ENCODE data around the gene APCDD1L.
A peak's percentile ranks its signal among the peaks of the same experiment; 100 is the strongest.

Gene APCDD1L

DNA sequence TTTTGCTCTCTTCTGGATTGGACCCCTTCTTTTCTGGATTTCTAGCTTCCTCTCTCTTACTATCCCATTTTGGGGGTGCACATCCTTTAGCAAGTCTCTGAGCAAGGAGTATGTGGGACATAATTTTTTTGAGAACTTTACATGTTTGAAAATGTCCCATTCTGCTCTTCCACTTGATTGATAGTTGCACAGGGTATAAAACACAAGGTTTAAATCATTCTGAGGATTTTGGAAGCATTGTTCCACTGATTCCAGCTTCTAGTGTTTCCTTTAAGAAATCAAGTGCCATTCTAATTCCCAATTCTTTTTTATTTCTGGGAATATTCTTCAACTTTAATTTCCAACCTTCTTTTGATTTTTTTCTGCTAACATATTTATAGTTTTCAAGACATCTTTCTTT, 60.7 kb downstream of the APCDD1L start:
- Histone ChIP-seq H3K9me3 (0 out of 2 replicates have a peak, but pooled peaks cover 2% of the 10 kb centered on the region), H3K4me1 (peaks cover 39% of the 10 kb centered on the region), H3K4me3 (ENCODE audit: low read depth, low read length) (no peak overlapping the region), H3K27me3 (no peaks in the 10 kb centered on the region), H3K36me3 (peaks cover 6% of the 10 kb centered on the region; the same call in 1 of the 2 replicates)
- DNase-seq: no peak
- TF ChIP-seq, protein P1, sequence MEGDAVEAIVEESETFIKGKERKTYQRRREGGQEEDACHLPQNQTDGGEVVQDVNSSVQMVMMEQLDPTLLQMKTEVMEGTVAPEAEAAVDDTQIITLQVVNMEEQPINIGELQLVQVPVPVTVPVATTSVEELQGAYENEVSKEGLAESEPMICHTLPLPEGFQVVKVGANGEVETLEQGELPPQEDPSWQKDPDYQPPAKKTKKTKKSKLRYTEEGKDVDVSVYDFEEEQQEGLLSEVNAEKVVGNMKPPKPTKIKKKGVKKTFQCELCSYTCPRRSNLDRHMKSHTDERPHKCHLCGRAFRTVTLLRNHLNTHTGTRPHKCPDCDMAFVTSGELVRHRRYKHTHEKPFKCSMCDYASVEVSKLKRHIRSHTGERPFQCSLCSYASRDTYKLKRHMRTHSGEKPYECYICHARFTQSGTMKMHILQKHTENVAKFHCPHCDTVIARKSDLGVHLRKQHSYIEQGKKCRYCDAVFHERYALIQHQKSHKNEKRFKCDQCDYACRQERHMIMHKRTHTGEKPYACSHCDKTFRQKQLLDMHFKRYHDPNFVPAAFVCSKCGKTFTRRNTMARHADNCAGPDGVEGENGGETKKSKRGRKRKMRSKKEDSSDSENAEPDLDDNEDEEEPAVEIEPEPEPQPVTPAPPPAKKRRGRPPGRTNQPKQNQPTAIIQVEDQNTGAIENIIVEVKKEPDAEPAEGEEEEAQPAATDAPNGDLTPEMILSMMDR (IDR thresholded peaks at IDR 0.05; ENCODE audit: low read depth, low read length): no peak

DNA sequence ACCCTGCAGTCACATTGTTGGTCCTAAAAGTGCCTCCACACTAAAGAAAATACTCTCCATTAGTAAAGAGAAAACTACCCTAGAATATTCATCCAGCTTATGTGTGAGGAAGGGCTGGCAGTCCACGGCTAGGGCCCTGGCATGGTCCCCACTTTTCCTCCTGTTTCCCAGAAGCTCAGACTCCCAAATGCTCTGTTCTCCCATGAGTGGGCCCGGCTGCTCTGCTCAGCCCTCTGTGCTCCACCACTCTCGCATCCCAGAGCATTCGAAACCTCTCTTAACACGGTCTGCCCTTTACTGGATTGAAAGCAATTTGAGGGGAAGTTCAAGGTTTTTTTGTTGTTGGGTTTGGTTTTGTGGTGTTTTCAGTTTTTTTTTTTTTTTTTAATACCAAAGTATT, 61.8 kb downstream of the APCDD1L start:
- DNase-seq: no peak
- Histone ChIP-seq H3K4me1 (peaks cover 39% of the 10 kb centered on the region), H3K9me3 (0 out of 2 replicates have a peak, but pooled peaks cover 2% of the 10 kb centered on the region), H3K27me3 (no peaks in the 10 kb centered on the region), H3K4me3 (ENCODE audit: low read depth, low read length) (no peak overlapping the region), H3K36me3 (peaks cover 6% of the 10 kb centered on the region; the same call in 1 of the 2 replicates)
- TF ChIP-seq, protein P1 (IDR thresholded peaks at IDR 0.05; ENCODE audit: low read depth, low read length): no peak

DNA sequence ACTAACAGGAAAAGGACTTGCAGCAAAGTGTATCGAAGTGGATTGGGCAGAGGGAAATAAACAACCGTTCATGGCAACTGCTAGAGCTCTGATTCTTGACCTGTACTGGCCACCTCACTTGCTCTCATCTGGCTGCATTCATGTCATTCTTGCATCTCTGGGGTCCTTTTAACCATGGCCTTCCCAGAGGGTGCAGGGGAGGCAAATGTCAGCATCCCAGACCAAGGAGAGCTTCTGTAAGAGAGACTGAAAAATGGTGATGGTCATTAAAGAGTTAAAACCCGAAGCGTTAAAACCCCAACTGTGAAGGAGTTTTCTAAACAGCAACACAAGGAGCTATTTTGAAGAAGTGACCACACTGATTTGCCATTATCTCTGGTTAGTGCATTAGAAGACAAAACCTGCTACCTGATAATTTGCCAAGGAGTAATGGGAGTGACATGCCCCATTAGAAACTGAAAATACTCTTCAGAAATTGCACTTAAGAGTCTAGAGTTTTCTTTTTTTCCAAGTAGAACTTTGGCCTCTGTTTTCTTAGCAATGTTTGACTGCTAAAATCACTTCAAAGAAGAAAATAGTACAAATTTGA, 62.4 kb downstream of the APCDD1L start:
- TF ChIP-seq, protein P1 (IDR thresholded peaks at IDR 0.05; ENCODE audit: low read depth, low read length): no peak
- Histone ChIP-seq H3K27me3 (no peaks in the 10 kb centered on the region), H3K36me3 (peaks cover 6% of the 10 kb centered on the region; the same call in 1 of the 2 replicates), H3K4me1 (peaks cover 38% of the 10 kb centered on the region), H3K4me3 (ENCODE audit: low read depth, low read length) (no peak overlapping the region), H3K9me3 (0 out of 2 replicates have a peak, but pooled peaks cover 2% of the 10 kb centered on the region)
- no peak for DNase-seq

DNA sequence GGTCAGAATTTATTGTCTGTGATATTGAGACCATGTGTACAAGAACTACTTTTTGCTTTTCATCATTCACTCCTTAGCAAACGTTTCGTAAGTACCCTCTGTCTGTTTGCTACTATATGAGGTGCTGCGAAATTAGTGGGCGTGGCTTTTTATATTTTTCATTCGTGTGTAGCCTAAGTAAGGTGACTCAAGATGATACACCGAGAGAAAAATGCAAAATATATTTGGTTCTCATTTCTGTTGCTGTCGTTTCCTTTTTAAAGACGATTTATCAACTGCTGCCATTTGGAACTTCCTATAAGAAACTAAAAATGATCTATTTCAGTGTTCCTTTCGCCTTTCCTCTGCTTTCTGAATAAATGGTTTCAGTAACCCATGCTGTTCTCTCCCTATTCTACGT, 64.9 kb downstream of the APCDD1L start:
- Histone ChIP-seq H3K9me3 (0 out of 2 replicates have a peak, but pooled peaks cover 2% of the 10 kb centered on the region), H3K4me1 (peaks cover 40% of the 10 kb centered on the region), H3K36me3 (peaks cover 10% of the 10 kb centered on the region; the same call in 1 of the 2 replicates), H3K4me3 (ENCODE audit: low read depth, low read length) (peak overlapping the region; percentile 25), H3K27me3 (no peaks in the 10 kb centered on the region)
- TF ChIP-seq, protein P1 (IDR thresholded peaks at IDR 0.05; ENCODE audit: low read depth, low read length): no peak
- no peak for DNase-seq

DNA sequence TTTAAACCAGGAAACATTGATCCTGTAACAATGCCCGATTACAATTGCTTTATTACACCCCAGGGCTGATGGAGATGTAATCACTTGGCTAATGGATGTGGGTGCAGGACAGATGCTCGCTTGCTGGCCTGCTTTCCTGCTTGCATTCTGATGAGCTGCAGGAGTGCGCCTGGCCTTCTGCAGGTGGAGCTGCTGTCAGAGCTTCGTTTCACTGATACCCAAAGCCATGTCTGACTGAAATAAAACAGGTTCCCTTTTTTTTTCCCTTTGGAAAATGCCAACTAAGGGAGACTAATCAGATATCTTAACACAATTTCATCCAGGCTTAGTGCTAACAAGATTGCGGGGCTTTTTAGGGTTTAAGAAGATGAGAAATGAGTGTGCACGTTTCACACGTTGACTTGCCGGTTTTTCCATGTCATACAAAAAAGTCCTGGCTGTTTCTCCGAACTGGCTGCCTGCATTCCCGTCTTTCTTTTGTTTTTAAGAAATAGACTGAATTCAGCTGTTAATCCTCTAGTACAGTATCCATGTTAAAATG, 65.4 kb downstream of the APCDD1L start:
- H3K9me3 ChIP-seq: 0 out of 2 replicates have a peak, but pooled peaks cover 2% of the 10 kb centered on the region
- peaks cover 10% of the 10 kb centered on the region; the same call in 1 of the 2 replicates for H3K36me3 ChIP-seq
- peak; percentile 91 for DNase-seq
- TF ChIP-seq, protein P1 (IDR thresholded peaks at IDR 0.05; ENCODE audit: low read depth, low read length): peak; percentile 45
- no peaks in the 10 kb centered on the region for H3K27me3 ChIP-seq
- peak overlapping the region; percentile 25 for H3K4me3 ChIP-seq (ENCODE audit: low read depth, low read length)
- peaks cover 40% of the 10 kb centered on the region for H3K4me1 ChIP-seq

DNA sequence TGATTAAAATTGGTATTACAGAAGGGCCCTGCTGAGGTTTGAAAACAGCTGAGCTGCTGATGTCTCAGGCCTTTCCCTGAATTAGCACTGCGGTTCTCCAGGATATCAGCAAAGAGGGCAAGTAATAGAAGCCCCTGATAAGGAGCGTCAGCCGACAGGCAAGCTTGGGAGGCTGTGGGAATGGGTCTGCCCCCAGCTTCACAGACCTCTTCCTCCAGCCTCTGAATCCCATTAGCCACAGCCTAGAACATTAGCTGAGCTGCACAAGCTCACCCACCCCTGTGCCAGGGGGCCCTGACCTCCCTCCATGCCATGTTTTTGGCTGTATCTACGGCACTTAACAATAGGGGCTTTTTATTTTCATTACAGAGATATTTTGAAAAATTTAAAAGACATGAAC, 66.2 kb downstream of the APCDD1L start:
- peaks cover 16% of the 10 kb centered on the region for H3K36me3 ChIP-seq
- no peaks in the 10 kb centered on the region for H3K27me3 ChIP-seq

More for the DNA sequence above, 66.2 kb downstream of the APCDD1L start:
- Histone ChIP-seq H3K4me3 (ENCODE audit: low read depth, low read length) (no peak overlapping the region), H3K4me1 (peaks cover 40% of the 10 kb centered on the region), H3K9me3 (0 out of 2 replicates have a peak, but pooled peaks cover 2% of the 10 kb centered on the region)
- TF ChIP-seq, protein P1 (IDR thresholded peaks at IDR 0.05; ENCODE audit: low read depth, low read length): no peak
- peak; percentile 78 for DNase-seq
